Stimulated activated CD8-positive, alpha-beta memory T cell treated with anti-CD3 and anti-CD28 coated beads, Interleukin-4, amount 100 ng/mL, for 4 hours (primary cell): ENCODE measurements around the gene CADPS.

ENCODE experiments used
- DNase-seq, 2 donors: peaks; one replicate each; pipeline ENCODE4 v3.0.0-alpha.2; 2020; ENCODE audit warnings: low read depth in 2 of 2, low spot score in 1 of 2

The CADPS gene

GRCh38 chr3:62755285-62755684 is 119.9 kb downstream of the CADPS start:
- no peak for DNase-seq

- DNase-seq: no peak
Observed at GRCh38 chr3:62749657-62750056, 125.6 kb downstream of the CADPS start.

GRCh38 chr3:62749130-62749529 is 126.1 kb downstream of the CADPS start:
- DNase-seq: no peak

- no peak for DNase-seq
Observed at GRCh38 chr3:62737449-62737848, 137.8 kb downstream of the CADPS start.

GRCh38 chr3:62735510-62735909 is 139.7 kb downstream of the CADPS start:
- DNase-seq: no peak

GRCh38 chr3:62732183-62732904 is 142.9 kb downstream of the CADPS start:
- no peak for DNase-seq

- no peak for DNase-seq
Observed at GRCh38 chr3:62727981-62728380, 147.2 kb downstream of the CADPS start.

- no peak for DNase-seq
Observed at GRCh38 chr3:62727536-62727935, 147.7 kb downstream of the CADPS start.

GRCh38 chr3:62724503-62724902 is 150.7 kb downstream of the CADPS start:
- DNase-seq: no peak

- no peak for DNase-seq
Observed at GRCh38 chr3:62723914-62724217, 151.3 kb downstream of the CADPS start.

GRCh38 chr3:62723166-62723913 is 151.9 kb downstream of the CADPS start:
- no peak for DNase-seq

GRCh38 chr3:62722344-62722743 is 152.9 kb downstream of the CADPS start:
- no peak for DNase-seq

GRCh38 chr3:62718515-62719320 is 156.5 kb downstream of the CADPS start:
- no peak for DNase-seq

- DNase-seq: no peak
Observed at GRCh38 chr3:62718011-62718410, 157.2 kb downstream of the CADPS start.

GRCh38 chr3:62712746-62713145 is 162.5 kb downstream of the CADPS start:
- DNase-seq: no peak

- no peak for DNase-seq
Observed at GRCh38 chr3:62710751-62711150, 164.5 kb downstream of the CADPS start.

- DNase-seq: no peak
Observed at GRCh38 chr3:62708638-62709373, 166.4 kb downstream of the CADPS start.

GRCh38 chr3:62705721-62706120 is 169.5 kb downstream of the CADPS start:
- no peak for DNase-seq

GRCh38 chr3:62703451-62704167 is 171.6 kb downstream of the CADPS start:
- no peak for DNase-seq

GRCh38 chr3:62700357-62700756 is 174.9 kb downstream of the CADPS start:
- DNase-seq: no peak

- no peak for DNase-seq
Observed at GRCh38 chr3:62699728-62700127, 175.5 kb downstream of the CADPS start.
